ENCODE data around the gene C1orf226.

The C1orf226 gene

DNA sequence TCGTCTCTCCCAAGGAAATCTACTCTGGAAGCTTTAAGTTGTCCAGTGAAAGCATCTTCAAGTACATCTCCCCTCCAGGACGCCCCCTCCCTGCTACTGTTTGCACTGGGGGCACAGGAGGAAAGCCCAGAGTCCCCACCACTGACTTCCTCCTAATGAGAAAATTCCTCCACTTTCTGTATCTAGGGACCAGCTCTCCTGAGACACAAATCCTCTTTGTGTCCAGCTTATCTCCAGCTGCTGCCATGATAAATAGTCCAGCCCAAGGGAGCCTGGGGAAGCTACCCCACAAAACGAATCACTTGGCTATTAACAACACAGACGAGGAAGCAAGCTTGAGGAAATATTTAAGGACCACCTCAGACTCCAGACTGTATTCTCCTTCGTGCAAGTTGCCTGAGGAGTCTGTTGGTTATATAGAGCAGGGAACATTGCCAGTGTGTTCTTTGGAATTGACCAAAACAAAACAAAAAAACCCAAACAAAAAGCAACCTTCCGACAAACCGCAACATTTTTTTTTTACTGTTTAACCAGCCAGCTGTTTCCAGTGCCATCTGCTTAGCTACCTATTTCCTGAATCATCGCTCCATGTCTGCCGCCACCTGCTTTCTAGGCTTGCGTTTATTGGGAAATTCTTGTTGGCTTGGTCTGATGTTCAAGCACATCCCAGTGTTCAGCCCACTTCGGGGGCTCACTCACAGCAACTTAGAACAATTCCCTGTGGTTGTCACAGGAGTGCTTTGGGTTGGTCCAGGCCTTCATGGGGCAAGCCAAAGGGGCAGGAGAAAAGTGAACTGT, 7.7 kb downstream of the C1orf226 start:
- Histone ChIP-seq H4K20me1 (ENCODE audit: insufficient read depth, low read length) (0 out of 2 replicates have a peak, but pooled peaks cover 5% of the 10 kb centered on the region), H2AFZ (ENCODE audit: low read depth, low read length) (no peak overlapping the region), H3K9ac (ENCODE audit: low read depth, low read length) (no peak overlapping the region), H3K27ac (ENCODE audit: low read length) (no peak overlapping the region), H3K27me3 (ENCODE audit: insufficient read depth, low read length, poor library complexity) (peaks cover 17% of the 10 kb centered on the region), H3K9me3 (ENCODE audit: insufficient read depth, low read length, severe bottlenecking) (no peaks in the 10 kb centered on the region), H3K4me1 (ENCODE audit: insufficient read depth, low read length) (no peaks in the 10 kb centered on the region), H3K79me2 (ENCODE audit: insufficient read depth, low read length) (no peaks in the 10 kb centered on the region), H3K4me2 (ENCODE audit: insufficient read depth, low read length) (no peak overlapping the region), H3K36me3 (ENCODE audit: insufficient read depth, low read length) (no peaks in the 10 kb centered on the region), H3K4me3 (ENCODE audit: low read depth in 1 of 2, low read length in 2 of 2) (no peak overlapping the region)
- ATAC-seq (ENCODE audit: insufficient read depth, low read depth) = no peak; the same call in 2 of the 3 replicates
- TF ChIP-seq CTCF (IDR thresholded peaks at IDR 0.05; ENCODE audit: borderline replicate concordance, extremely low read depth, low read length, poor library complexity, severe bottlenecking) = no peak
- no peak for TF ChIP-seq EZH2 (IDR thresholded peaks at IDR 0.05; ENCODE audit: borderline replicate concordance, low read depth, low read length, severe bottlenecking)
- no peak for DNase-seq

DNA sequence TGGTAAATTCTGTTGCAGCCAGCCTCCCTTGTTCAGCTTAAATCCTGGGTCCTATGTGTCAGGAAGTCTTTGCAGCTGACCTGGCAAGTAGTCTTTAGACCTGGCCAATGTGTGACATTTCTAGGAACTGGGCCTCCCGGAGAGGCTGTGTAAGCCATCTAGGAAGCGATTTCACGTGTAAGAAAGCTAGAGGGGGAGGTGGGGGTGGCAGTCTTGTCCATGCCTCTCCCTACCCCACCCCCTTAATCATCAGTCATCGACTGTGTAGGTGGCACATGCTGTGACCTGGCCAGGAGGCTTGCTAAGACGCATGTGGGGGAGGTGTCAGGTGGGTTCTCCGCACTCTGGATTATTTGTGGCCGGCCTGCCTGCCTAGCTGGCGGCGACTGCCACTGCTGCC, 8.4 kb downstream of the C1orf226 start:
- H3K27me3 ChIP-seq (ENCODE audit: insufficient read depth, low read length, poor library complexity) = peaks cover 17% of the 10 kb centered on the region
- no peaks in the 10 kb centered on the region for H3K36me3 ChIP-seq (ENCODE audit: insufficient read depth, low read length)
- no peak for TF ChIP-seq EZH2 (IDR thresholded peaks at IDR 0.05; ENCODE audit: borderline replicate concordance, low read depth, low read length, severe bottlenecking)
- no peak for TF ChIP-seq CTCF (IDR thresholded peaks at IDR 0.05; ENCODE audit: borderline replicate concordance, extremely low read depth, low read length, poor library complexity, severe bottlenecking)
- DNase-seq (no peak), ATAC-seq (ENCODE audit: insufficient read depth, low read depth) (no peak)
- H3K4me3 ChIP-seq (ENCODE audit: low read depth in 1 of 2, low read length in 2 of 2) = no peak overlapping the region
- no peaks in the 10 kb centered on the region for H3K79me2 ChIP-seq (ENCODE audit: insufficient read depth, low read length)
- H3K4me1 ChIP-seq (ENCODE audit: insufficient read depth, low read length) = no peaks in the 10 kb centered on the region
- H3K27ac ChIP-seq (ENCODE audit: low read length) = no peak overlapping the region
- H2AFZ ChIP-seq (ENCODE audit: low read depth, low read length) = no peak overlapping the region
- H3K9me3 ChIP-seq (ENCODE audit: insufficient read depth, low read length, severe bottlenecking) = no peaks in the 10 kb centered on the region
- H4K20me1 ChIP-seq (ENCODE audit: insufficient read depth, low read length) = 0 out of 2 replicates have a peak, but pooled peaks cover 5% of the 10 kb centered on the region
- H3K9ac ChIP-seq (ENCODE audit: low read depth, low read length) = no peak overlapping the region
- H3K4me2 ChIP-seq (ENCODE audit: insufficient read depth, low read length) = no peak overlapping the region

GRCh38 chr1:162390396-162391185, 9.1 kb downstream of the C1orf226 start:
- no peak for DNase-seq

More at GRCh38 chr1:162390396-162391185, 9.1 kb downstream of the C1orf226 start:
- H4K20me1 ChIP-seq (ENCODE audit: insufficient read depth, low read length) = 0 out of 2 replicates have a peak, but pooled peaks cover 5% of the 10 kb centered on the region
- ATAC-seq (ENCODE audit: insufficient read depth, low read depth) = no peak
- no peak overlapping the region for H2AFZ ChIP-seq (ENCODE audit: low read depth, low read length)
- H3K4me3 ChIP-seq (ENCODE audit: low read depth in 1 of 2, low read length in 2 of 2) = no peak overlapping the region
- no peak overlapping the region for H3K9ac ChIP-seq (ENCODE audit: low read depth, low read length)
- TF ChIP-seq EZH2 (IDR thresholded peaks at IDR 0.05; ENCODE audit: borderline replicate concordance, low read depth, low read length, severe bottlenecking) (no peak), CTCF (IDR thresholded peaks at IDR 0.05; ENCODE audit: borderline replicate concordance, extremely low read depth, low read length, poor library complexity, severe bottlenecking) (no peak)
- no peaks in the 10 kb centered on the region for H3K9me3 ChIP-seq (ENCODE audit: insufficient read depth, low read length, severe bottlenecking)
- no peaks in the 10 kb centered on the region for H3K4me1 ChIP-seq (ENCODE audit: insufficient read depth, low read length)
- no peaks in the 10 kb centered on the region for H3K79me2 ChIP-seq (ENCODE audit: insufficient read depth, low read length)
- no peak overlapping the region for H3K27ac ChIP-seq (ENCODE audit: low read length)
- peaks cover 17% of the 10 kb centered on the region for H3K27me3 ChIP-seq (ENCODE audit: insufficient read depth, low read length, poor library complexity)
- no peak overlapping the region for H3K4me2 ChIP-seq (ENCODE audit: insufficient read depth, low read length)
- no peaks in the 10 kb centered on the region for H3K36me3 ChIP-seq (ENCODE audit: insufficient read depth, low read length)
